Right cardiac atrium (tissue), 5 donors: ENCODE data around the gene SAMD11. TPM values are rescaled to one million over a fixed set of nuclear protein-coding genes. Genes with fewer than 3 reads are reported as not detected.
A peak's percentile ranks its signal among the peaks of the same experiment; 100 is the strongest.

ENCODE experiments used
- ATAC-seq, 2 donors: fragments of 200-7000 bp; cut with Tn5 transposase; one replicate each; pipeline versions ENCODE4 v1.8.0 to v1.9.1; 2020; ENCODE audit warnings: moderate library complexity in 2 of 2, mild to moderate bottlenecking in 1 of 2
- DNase-seq, 3 donors: peaks; one replicate each; pipeline ENCODE4 v3.0.0-alpha.2; 2020
- H3K27ac ChIP-seq: one replicate; pipeline ENCODE4 v1.5.1; 2013; ENCODE audit warnings: mild to moderate bottlenecking, low read length, control low read depth, moderate library complexity
- H3K27me3 ChIP-seq: one replicate; pipeline ENCODE4 v1.6.1; 2013; ENCODE audit not compliant: control insufficient read depth, insufficient read depth
- H3K4me1 ChIP-seq: one replicate; pipeline ENCODE4 v1.6.1; 2013; ENCODE audit warnings: low read length; ENCODE audit not compliant: control insufficient read depth, insufficient read depth
- H3K4me3 ChIP-seq: one replicate; pipeline ENCODE4 v1.5.1; 2013; ENCODE audit warnings: low read length, control low read depth
- H3K9me3 ChIP-seq: one replicate; pipeline ENCODE4 v1.6.1; 2013; ENCODE audit warnings: low read length; ENCODE audit not compliant: control insufficient read depth
- WGBS: extraction: QIAGEN DNeasy Blood & Tissue Kit; methylation state at CpG from one replicate; pipeline ENCODE4 v1.1.7; 2013; 5-methylcytosine and 5-hydroxymethylcytosine counted together
- intact Hi-C, 4 donors: fragments of 100-400 bp; cut with DNase I; formaldehyde crosslinking; loops; one replicate each; pipeline versions ENCODE4 v1.11.0 to v1.14.0; 2022 to 2023
- polyA plus RNA-seq: library from polyadenylated mRNA; stranded (reverse); fragments of 200-250 nt; gene quantifications from one replicate; pipeline ENCODE4 v1.2.3, GENCODE V29; 2013
- total RNA-seq, 4 donors: library from RNA; stranded (reverse); fragmentation: NEBNext Ultra II Directional; extraction: Animal tissue kit (Norgen Biotek cat#: 25700); gene quantifications; one replicate each; pipeline ENCODE4 v1.2.1, GENCODE V29; 2021
- donor health status: healthy with polysubstance abuse.
- donor health status: DM: no; HTN: yes; CAD: no.
- donor health status: DM: no; HTN: no; CAD: no.
- donor health status: DM: no; HTN: yes; CAD: no; lungs with severe emphysema.
- donor health status: DM: yes; HTN: yes; CAD: no.

The SAMD11 gene
- total and polyA plus RNA-seq, 5 donors: 6.9 to 27.2 (median 10.9) TPM

DNA sequence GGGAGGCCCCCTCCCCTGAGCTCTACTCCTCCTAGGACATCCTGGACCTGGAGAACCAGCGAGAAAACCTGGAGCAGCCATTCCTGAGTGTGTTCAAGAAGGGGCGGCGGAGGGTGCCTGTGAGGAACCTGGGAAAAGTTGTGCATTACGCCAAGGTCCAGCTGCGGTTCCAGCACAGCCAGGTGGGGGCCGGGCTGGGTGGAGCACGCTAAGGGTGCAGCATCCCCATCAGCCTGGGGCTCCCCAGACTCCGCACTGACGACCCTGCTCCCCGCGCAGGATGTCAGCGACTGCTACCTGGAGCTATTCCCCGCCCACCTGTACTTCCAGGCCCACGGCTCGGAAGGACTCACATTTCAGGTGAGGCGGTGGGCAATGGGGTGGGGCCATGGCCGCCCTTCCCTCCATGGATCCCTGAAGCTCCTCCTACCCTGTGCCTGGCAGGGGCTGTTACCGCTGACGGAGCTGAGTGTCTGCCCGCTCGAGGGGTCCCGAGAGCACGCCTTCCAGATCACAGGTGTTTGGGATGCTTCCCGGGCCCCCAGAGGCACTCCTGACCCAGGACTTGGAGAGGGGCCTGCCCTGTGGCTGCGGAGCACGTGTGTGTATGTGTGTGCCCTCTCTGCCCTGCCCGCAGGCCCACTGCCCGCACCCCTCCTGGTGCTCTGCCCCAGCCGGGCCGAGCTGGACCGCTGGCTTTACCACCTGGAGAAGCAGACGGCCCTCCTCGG lies 46.7 kb downstream of the SAMD11 start:
- 16% methylated on average over 33 of the region's 33 CpGs for WGBS
- intact Hi-C loops: no loop called here
- no peak overlapping the region for H3K27ac ChIP-seq
- H3K4me1 ChIP-seq: no peaks in the 10 kb centered on the region
- no peaks in the 10 kb centered on the region for H3K9me3 ChIP-seq
- peak in 1 of 3 donors; percentile 52 for DNase-seq
- no peak for ATAC-seq
- H3K4me3 ChIP-seq: no peak overlapping the region
- H3K27me3 ChIP-seq: no peaks in the 10 kb centered on the region

DNA sequence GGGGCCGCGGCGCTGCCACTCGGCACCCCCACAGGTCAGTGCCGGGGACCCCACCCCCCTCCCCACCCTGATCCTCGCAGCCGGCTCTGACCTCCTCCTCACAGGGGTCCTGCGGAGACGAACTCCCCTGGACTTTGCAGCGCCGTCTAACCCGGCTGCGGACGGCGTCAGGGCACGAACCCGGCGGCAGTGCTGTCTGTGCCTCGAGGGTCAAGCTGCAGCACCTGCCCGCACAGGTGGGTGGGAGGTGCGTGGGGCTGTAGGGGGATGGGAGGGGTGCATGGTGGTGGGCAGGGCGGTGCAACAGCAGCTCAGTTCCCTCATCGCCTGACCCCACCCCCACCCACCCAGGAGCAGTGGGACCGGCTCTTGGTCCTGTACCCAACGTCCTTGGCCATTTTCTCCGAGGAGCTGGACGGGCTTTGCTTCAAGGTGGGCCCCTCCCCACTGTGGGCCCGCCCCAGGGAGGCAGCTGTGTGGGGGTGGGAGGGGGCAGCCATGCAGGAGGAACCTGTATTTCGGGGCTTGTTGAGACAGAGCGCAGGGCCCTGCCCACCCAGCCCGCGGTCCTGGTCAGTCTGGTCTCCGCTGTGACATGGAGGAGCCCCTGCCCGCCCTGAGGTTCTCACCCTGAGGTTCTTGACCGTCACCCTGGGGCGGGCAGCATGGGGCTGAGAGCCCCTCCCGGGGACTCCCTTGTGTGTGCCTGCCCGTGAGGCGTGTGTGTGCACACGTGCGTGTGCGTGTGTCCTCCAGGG lies 47.4 kb downstream of the SAMD11 start:
- peak in 1 of 2 donors; percentile 0 for ATAC-seq
- H3K27me3 ChIP-seq: no peaks in the 10 kb centered on the region
- intact Hi-C loops: no loop called here

DNA sequence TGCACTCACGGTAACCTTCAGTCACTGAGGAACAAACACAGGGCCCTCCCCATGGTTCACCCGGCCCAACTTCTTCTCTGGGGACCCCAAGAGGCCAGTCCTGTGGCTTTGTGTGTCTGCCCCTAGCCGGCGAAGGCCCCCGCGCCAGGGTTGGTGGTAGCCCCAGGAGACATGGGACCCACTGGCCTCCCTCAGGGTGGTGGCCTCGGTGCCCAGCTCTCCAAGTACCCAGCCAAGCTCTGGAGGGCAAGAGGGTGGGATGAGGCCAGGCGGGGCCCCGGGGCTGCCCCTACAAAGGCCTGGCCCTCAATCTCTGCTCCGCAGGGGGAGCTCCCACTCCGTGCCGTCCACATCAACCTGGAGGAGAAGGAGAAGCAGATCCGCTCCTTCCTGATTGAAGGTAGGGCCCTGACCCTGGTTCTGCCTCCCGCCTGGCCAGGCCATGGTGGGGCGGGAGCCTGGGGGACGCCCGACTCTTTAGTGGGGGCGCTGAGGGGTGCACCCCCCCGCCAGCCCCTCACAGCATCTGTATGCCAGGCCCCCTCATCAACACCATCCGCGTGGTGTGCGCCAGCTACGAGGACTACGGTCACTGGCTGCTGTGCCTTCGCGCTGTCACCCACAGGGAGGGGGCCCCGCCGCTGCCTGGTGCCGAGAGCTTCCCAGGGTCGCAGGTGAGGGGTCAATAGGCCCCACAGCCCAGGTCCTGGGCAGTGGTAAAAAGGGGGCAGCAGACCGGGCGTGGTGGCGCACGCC lies 48.2 kb downstream of the SAMD11 start:
- Histone ChIP-seq H3K4me3 (no peak overlapping the region), H3K4me1 (no peaks in the 10 kb centered on the region), H3K9me3 (no peaks in the 10 kb centered on the region), H3K27me3 (no peaks in the 10 kb centered on the region), H3K27ac (no peak overlapping the region)
- DNase-seq (peak in 1 of 3 donors; percentile 58), ATAC-seq (peak in 1 of 2 donors; percentile 0)
- 78% methylated on average over 34 of the region's 34 CpGs for WGBS
- intact Hi-C loops: no loop called here

More for the DNA sequence above, 47.4 kb downstream of the SAMD11 start:
- Histone ChIP-seq H3K4me3 (no peak overlapping the region), H3K27ac (no peak overlapping the region), H3K9me3 (no peaks in the 10 kb centered on the region), H3K4me1 (no peaks in the 10 kb centered on the region)
- WGBS: 37% methylated on average over 42 of the region's 42 CpGs
- peak in 1 of 3 donors; percentile 53 for DNase-seq

DNA sequence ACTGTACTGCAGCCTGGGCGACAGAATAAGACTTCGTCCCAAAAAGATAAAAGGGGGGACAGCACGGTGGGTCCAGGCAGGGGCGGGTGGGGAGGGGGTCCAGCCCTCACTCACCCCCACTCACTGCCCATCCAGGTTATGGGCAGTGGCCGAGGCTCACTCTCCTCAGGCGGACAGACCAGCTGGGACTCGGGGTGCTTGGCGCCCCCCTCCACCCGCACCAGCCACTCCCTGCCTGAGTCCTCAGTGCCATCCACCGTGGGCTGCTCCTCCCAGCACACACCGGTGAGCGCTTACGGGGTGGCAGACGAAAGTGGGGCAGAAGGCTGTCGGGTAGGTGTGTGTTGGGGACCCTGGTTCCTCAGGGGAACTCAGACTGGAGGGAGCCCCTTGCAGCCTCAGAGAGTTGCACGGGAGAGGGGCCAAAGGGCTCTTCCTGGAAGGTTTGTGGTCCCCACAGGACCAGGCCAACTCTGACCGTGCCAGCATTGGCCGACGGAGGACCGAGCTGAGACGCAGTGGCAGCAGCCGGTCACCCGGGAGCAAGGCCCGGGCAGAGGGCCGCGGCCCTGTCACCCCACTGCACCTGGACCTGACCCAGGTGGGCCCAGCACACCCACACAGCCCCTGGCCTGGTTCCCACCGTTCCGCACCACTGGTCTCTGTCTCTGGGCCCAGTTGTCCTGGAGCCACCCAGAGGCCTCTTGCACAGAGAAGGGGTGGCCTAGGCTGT lies 49.2 kb downstream of the SAMD11 start:
- DNase-seq: peak in 2 of 3 donors; percentile 60 to 61
- Histone ChIP-seq H3K27ac (no peak overlapping the region), H3K27me3 (no peaks in the 10 kb centered on the region), H3K9me3 (no peaks in the 10 kb centered on the region), H3K4me1 (no peaks in the 10 kb centered on the region), H3K4me3 (no peak overlapping the region)
- WGBS: 76% methylated on average over 28 of the region's 28 CpGs
- intact Hi-C loops: no loop called here
- peak; percentile 6 to 7 for ATAC-seq

DNA sequence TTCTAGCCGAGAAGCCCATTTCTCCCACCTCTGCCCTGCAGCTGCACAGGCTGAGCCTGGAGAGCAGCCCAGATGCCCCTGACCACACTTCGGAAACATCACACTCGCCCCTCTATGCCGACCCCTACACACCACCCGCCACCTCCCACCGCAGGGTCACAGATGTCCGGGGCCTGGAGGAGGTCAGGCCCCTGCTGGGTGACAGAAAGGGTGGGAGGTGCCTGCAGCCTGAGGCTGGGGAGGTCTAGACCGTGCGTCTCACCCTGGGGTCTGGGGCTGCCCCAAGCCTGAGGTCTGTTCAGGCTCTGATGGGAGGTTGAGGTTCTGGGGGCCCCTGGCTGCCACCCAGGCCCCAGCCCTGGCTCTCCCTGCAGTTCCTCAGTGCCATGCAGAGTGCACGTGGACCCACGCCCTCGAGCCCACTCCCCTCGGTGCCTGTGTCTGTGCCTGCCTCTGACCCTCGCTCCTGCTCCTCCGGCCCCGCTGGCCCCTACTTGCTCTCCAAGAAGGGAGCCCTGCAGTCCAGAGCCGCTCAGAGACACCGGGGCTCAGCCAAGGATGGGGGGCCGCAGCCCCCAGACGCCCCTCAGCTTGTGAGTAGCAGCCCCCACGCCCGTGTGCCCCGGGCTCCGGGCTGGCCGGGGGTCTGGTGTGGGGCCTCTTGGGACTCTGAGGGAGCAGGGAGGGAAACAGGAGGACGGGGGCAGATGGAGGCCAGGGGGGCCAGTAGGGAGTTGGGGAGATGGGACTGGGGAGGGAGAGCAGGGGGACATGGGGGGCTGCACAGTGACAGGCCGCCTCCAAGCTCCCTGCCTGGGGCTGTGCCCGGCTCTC lies 50.0 kb downstream of the SAMD11 start:
- H3K4me1 ChIP-seq: no peaks in the 10 kb centered on the region
- no peaks in the 10 kb centered on the region for H3K27me3 ChIP-seq
- DNase-seq (peak in 1 of 3 donors; percentile 57), ATAC-seq (peak; percentile 2 to 5)
- intact Hi-C loops: no loop called here
- H3K27ac ChIP-seq: no peak overlapping the region
- H3K4me3 ChIP-seq: no peak overlapping the region
- WGBS: 78% methylated on average over 28 of the region's 28 CpGs
- no peaks in the 10 kb centered on the region for H3K9me3 ChIP-seq

GRCh38 chr1:974293-974640 lies 50.5 kb downstream of the SAMD11 start:
- 85% methylated on average over 11 of the region's 11 CpGs for WGBS
- intact Hi-C loops: no loop called here
- peak in 1 of 3 donors; percentile 44 for DNase-seq
- no peaks in the 10 kb centered on the region for H3K4me1 ChIP-seq
- H3K27ac ChIP-seq: no peak overlapping the region
- no peak for ATAC-seq
- no peak overlapping the region for H3K4me3 ChIP-seq
- no peaks in the 10 kb centered on the region for H3K27me3 ChIP-seq
- no peaks in the 10 kb centered on the region for H3K9me3 ChIP-seq

DNA sequence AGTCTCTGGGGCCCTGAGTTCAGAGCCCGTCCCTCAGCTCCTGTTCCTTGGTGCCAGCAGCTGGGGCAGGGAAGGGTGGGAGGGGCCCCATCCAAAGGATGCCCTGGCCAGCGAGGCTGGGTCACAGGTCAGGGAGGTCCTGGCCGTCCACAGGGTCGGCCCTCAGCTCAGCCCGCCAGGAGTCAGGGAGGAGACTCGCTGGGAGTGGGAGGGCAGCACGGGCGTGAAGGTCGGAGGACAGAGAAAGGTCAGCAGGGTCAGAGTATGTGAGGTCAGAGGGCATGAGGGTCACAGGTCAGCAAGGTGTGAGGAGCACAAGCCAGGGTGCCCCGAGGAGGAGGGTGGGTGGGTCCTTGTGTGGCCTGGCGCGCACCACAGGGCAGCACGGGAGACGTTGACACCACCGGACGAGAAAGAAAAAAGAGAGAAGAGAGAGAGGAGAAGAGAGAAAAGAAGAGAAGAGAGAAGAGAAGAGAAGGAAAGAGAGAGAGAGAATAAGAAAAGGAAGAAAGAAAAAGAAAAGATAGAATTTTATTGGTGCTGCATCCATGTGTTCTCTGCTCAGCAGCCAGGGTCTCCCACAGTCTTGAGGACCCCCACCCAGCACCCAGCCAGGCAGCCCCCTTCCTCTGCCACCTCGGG lies 51.1 kb downstream of the SAMD11 start:
- H3K9me3 ChIP-seq: no peaks in the 10 kb centered on the region
- DNase-seq (peak in 1 of 3 donors; percentile 62), ATAC-seq (no peak)
- no peak overlapping the region for H3K27ac ChIP-seq
- no peaks in the 10 kb centered on the region for H3K4me1 ChIP-seq
- WGBS: 63% methylated on average over 17 of the region's 17 CpGs
- intact Hi-C loops: no loop called here
- no peak overlapping the region for H3K4me3 ChIP-seq
- H3K27me3 ChIP-seq: no peaks in the 10 kb centered on the region

- intact Hi-C loops: no loop called here
- H3K27me3 ChIP-seq: no peaks in the 10 kb centered on the region
Observed at GRCh38 chr1:975365-975764, 51.6 kb downstream of the SAMD11 start.

GRCh38 chr1:975896-976683 lies 52.4 kb downstream of the SAMD11 start:
- H3K27me3 ChIP-seq: no peaks in the 10 kb centered on the region

More at GRCh38 chr1:975365-975764, 51.6 kb downstream of the SAMD11 start:
- WGBS: 81% methylated on average over 9 of the region's 9 CpGs
- H3K4me1 ChIP-seq: no peaks in the 10 kb centered on the region
- no peaks in the 10 kb centered on the region for H3K9me3 ChIP-seq
- H3K27ac ChIP-seq: no peak overlapping the region
- ATAC-seq: no peak
- no peak overlapping the region for H3K4me3 ChIP-seq
- DNase-seq: peak in 1 of 3 donors; percentile 57

More at GRCh38 chr1:975896-976683, 52.4 kb downstream of the SAMD11 start:
- Histone ChIP-seq H3K4me3 (no peak overlapping the region), H3K4me1 (no peaks in the 10 kb centered on the region), H3K27ac (peak overlapping the region; percentile 2), H3K9me3 (no peaks in the 10 kb centered on the region)
- WGBS: 7% methylated on average over 40 of the region's 40 CpGs
- DNase-seq (peak; percentile 37 to 83 (median 73)), ATAC-seq (peak in 1 of 2 donors; percentile 16)
- intact Hi-C loops: no loop called here
